ENCODE results near the gene ENTREP1.
"Not testable (repeated sequence)": the region's sequence is repeated elsewhere in the genome, so short reads cannot be mapped to it uniquely, and the experiment has no call there.

The ENTREP1 gene

DNA sequence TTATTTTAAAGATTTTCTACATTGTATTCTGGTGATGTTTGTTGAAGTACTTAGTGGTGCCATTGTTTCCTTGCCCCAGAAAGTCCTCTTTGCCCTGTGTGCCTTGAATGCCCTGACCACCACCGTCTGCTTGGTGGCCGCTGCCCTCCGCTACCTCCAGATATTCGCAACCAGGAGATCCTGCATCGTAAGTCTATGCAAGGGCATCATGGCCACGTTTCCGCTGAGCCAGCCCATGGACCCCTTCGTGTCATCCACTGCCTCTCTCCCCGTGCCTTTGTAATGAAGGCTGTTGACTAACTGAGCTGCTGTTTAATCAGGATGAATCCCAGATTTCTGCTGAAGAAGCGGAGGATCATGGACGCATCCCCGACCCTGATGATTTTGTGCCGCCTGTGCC lies 52.3 kb downstream of the ENTREP1 start:
- DNase-seq: no peak

DNA sequence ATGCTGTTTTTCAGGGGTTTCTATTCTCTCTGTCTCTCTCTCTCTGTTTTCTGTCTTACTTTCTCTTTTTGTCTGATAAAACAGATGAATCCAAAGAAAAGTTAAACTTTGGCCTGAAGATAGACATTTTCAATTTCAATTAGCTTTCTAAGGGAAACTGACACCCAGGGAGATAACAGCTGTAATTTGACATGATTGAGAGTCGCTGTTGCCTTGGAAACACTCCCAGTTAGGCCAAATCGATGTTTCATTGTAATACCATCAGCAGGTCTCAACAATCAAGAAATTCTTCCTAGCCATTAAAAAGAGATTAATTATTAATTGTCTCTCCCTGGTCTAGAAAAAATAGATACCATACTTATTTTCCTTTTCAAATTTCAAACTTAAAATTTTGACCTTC lies 53.0 kb downstream of the ENTREP1 start:
- DNase-seq: no peak

DNA sequence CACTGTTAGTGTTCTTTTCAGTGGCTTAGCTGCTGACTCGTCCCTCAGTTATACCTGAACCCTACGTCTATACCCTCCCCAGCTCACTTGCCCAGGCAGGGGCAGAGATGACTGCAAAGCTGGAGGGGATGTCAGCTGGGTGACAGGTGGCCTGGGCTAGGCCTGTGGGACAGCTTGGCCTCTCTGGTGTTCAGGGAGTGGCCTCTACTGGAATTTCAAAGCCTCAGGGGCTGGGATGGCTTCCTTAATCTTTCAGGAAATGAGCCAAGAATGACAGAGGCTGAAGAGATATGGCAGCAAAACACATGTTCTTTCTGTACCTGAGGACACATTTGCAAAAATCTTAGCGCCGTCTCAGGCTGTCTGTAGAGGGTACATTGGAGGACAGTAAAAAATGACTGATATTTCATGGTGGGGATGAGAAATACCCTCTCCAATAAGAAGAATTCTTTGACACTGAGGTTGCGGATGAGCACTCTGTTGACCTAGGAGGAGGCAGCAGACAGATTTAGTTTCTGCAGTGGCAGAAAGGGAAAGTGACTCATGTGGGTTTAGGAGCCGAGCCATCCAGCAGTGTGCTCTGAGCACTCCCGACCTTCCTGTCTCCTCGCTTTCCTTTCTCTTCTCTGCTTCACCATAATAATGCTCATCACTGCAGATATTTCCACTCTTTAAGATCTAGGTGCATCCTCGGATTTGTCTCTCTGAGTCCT lies 54.4 kb downstream of the ENTREP1 start:
- DNase-seq: no peak

DNA sequence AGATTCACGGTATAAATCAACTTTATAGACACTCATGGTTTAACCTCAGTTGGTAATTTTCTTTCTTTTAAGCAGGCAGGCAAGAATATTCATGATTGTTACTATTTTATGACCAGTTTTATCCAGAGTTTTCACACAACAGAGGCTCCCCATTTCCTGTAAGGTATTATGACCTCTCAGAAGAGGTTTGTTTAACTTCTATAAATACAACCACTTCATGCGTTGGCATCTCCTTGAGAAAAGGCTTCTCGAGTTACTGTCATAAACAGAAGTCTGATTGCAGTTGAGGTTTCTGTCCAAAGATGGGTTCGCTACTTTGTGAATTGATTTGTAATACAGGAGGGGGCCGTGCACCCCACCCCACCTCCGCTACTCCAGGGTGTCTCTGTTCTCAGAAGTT lies 55.3 kb downstream of the ENTREP1 start:
- DNase-seq: no peak

DNA sequence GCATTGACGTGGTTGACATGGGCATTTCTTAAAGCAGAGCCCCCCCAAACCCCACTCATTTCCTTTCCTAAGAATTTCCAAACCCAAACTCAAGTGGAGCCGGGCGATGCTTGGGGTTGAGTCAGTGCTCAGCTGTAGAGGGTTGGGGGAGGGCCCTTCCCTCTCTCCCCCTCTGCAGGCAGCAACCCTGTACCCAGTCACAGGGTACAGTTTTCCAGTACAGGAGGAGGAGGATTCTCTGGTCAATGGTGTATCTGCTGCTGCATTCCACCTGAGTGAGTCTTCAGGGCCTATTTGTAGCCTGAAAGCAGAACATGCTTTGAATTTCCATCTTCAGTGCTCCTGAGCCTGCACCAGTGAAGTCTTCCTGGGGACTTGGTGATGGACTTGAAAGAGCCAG lies 55.8 kb downstream of the ENTREP1 start:
- no peak for DNase-seq

DNA sequence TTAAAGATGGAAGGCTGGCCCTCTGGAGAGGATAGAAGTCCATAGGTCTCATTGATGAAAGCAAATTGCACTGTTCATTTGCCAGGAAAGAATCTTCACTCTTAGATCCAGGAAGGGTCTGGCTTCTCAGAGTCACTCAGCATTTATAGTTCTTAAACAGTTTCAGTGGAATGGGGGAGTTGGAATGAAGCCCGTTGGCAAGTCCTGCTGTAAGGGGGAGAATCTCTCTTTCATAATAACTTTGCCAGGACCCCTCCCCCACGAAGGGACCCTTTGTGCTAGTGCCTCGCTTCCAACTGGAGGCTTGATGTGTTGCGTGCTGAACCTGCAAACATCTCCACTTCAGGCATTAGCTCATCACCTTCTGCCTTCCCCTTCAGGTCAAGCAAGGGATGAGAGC lies 57.1 kb downstream of the ENTREP1 start:
- no peak for DNase-seq

DNA sequence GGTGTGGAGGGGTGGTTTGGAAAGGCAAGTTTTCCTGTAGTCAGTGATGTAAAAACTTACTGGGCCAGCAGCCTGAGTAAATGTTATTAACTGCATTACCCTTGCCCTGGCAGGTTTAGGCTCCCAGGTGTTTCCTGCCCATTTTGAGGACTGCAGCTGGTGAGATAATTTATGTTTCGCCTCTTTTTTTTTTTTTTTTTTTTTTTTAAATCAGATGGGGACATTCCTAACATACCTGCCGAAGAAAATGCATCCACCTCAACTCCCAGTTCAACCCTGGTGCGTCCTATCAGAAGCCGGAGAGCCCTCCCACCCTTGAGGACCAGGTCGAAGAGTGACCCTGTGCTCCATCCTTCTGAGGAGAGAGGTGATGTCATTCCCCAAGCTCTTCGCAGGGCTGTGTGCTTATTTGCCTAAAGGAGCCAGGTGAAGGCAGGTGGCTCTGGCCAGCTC lies 60.6 kb downstream of the ENTREP1 start:
- no peak for DNase-seq

DNA sequence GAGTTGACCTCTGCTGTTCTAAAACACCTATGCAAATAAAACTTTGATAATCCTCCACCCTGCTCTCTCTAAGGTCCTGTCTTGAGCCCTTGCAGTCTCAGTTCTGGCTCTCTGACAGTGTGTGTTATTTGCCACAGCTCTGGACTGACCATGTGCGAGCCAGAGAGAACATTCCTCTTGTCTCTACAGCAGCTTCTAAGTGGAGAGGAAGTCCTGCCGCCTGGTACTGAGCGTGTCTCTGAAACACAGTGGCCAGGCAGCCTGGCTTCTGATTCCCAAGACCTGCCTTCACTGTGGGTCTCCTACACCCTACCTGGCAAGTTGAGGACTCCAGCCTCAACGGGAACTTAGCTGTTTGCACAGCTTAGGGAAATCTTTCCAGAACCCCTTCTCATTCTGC lies 61.6 kb downstream of the ENTREP1 start:
- no peak for DNase-seq

DNA sequence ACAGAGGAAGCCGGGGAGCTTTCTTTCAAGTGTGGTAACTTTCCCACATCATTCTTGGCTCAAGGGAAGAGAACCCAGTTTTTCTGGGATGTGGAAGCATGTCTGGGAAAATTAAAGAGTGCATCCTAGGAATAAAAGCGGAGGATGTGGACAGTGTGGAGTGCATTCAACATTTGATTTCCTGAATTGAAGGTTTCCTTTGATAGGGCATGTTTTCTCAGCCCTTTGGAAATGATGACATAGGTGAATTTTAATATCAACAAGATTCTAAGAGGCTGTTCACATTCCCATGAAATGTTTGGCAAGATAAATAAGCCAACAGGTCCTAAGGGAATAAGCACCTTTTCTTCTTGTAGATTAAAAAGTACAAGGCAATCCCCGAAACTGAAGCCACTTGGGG lies 63.6 kb downstream of the ENTREP1 start:
- DNase-seq: no peak

DNA sequence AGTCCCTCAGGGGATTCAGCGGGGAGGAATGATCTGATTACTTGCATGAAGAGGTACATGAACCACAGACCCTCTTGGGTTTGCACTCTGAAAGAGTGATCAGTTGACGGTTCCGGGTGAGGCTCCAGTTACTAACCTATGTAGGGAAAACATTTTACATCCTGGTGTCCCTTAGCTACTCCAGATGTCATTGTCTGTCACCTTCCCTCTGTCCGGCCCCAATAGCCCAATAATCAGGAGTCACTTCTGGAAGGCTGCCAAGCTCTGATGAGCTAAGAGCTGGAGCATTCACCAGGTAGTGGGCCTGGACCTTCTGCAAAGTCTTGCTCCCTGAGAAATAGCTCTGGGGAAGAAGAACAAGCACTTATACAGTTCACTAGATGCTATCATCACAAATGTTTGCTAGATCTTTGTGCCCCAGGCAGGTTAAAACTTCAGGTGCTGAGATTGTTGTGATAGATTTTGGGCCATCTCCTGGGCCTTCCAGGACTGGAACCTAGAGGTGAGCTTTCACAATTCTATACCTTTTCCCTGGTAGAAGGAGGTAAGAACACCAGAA lies 64.5 kb downstream of the ENTREP1 start:
- no peak for DNase-seq

DNA sequence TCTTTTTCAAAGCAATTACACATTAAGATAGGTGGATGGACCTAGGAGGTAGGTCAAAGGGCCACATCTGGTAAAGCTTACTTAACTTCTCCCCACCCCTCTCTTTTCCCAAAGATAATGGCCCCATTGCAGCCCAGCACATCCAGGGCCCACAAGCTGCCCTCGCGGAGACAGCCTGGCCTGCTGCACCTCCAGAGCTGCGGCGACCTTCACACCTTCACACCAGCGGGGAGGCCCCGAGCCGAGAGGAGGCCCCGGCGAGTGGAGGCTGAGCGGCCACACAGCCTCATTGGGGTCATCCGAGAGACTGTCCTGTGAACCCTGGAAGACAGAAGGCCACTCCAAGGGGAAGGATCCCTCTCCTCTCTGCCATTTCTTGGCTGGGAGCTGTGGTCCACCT lies 66.5 kb downstream of the ENTREP1 start:
- no peak for DNase-seq

DNA sequence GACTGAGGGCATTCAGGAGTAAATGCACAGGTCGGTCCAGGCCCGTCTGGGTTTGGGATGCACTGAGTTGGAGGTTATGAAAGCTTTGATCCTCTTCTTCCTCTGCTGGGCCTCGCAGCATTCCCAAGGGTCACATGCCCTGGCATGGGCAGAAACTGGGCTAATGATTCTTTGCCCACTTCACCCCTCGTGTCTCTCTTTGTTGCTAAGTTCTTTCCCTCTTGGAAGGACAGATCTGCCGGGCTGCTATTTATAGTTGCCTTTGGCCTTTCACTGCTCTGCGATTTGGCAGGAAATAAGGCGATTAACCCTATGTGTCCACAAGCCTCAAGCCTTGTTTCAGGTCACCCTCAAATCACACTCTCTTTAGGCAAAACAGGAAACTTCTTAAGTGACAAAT lies 66.9 kb downstream of the ENTREP1 start:
- no peak for DNase-seq

DNA sequence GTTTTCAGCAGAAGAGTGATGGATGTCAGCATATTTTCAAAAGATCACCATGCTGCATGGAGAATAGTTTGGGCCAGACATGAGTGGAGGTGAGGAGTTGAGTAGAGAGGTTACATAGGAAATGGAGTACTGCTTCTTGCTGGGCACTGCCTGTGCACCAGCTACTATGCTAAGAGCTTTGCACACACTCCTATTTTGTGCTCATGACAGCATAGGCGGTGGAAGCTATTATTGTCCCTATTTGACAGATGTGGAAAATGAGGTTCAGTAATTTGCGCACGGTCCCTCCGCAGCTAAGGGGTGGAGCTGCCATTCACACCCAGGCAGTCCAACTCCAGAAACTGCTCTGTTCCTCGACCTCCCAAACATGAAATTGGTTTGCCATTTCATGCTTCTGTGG lies 67.8 kb downstream of the ENTREP1 start:
- no peak for DNase-seq

DNA sequence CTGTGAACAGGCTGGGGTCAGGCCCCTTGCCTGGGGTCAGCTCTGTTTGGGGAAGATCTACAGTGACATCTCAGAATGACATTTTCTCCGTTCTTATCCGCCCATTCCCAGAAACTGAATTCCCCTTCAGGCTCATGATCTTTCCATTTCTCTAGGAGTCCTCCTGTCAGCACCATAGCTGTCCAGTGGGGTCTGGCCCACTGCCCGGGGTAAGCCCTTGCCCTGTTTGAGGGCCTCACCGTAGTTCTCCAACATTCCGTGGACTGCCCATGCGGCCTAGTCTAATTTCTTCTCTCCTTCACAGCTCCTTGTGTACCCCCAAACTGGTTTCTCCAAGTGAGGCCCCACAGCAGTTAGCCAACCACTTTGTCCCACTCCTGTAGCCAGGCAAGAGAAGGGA lies 68.4 kb downstream of the ENTREP1 start:
- DNase-seq: no peak

DNA sequence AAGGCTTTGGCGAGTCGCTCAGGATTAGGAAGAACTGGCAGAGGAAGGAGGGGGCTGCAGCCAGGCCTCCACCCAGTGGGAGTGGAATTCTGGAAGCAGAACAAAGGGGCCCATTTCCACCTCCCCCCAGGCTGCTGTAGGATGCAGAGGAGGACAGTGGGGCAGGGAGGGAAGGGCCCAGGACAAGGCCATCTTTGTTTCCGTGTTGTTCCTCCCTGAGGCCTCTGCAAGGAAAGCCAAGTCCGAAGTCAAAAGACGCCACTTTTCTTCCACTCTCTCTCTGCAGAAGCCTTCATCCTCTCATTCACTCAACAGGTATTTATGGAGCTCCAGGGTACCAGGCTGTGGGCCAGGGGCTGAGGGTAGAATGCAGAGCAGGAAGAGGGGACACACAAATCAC lies 70.7 kb downstream of the ENTREP1 start:
- no peak for DNase-seq

DNA sequence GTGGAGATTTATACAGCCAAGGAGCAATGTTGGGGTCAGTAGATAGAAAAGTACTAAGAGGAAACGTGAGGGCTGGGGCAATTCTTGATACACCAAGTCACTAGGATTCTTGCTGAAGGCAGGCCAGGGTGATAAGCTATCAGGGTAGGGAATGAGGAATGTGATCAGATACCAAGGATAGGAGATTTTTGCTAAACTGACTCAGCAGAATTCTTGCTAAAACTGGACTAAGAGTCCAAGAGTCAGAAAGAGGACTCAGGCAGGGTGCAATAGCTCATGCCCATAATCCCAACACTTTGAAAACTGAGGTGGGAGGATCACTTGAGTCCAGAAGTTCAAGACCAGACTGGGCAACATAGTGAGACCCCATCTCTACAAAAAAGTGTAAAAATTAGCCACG lies 71.7 kb downstream of the ENTREP1 start:
- no peak for DNase-seq

DNA sequence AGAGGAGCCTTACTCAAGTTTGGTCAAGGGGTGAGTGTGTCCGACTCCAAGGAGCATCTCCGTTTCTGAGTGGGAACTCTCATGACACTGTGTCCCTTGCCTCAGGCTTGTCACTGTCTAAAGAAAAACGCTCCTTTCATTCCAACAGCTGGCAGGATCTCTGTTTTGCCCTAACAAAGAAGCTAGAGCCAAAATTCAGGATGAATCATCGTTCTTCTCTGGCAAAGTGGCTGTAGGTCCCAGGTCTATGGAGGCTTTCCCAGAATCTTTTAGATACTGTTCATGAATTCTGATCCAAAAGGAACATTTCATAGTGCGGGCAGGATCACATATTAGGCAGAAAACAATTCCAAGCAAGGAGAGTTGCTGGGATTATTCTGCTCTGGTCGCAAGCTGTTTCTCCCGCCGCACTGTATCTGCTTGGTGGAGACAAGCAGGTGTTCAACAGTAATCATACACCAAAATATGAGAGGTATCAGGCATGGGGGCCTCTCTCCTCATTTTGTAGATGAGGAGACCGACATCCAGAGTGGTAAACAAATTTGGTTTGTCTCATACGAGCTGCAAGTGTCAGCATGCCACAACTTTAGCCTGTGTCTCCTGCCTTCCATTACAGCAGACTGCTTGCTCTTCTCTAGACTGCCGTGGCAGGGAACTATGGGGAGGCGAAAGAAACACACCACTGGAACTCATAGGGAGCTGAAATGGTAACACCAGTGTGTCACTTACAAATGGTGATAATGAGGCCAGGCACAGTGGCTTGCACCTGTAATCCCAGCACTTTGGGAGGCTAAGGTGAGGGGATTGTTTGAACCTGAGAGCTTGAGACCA lies 72.6 kb downstream of the ENTREP1 start:
- DNase-seq: no peak

DNA sequence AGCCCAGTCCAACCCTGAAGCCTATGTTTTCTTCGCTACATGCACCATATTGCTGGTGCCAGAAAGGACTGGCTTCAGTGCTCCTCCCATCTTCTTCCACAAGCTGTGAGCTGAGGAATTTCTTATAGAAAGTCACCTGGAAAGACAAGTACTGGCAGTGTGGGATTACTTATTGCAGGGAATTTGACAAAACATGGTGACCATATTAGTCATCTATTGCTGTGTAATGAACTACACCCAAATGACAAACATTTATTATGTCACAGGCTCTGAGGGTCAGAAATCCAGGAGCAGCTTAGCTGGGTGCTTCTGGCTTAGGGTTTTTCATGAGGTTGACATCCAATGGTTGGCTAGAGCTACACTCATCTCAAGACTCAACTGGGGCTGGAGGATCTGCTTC lies 75.5 kb downstream of the ENTREP1 start:
- no peak for DNase-seq

DNA sequence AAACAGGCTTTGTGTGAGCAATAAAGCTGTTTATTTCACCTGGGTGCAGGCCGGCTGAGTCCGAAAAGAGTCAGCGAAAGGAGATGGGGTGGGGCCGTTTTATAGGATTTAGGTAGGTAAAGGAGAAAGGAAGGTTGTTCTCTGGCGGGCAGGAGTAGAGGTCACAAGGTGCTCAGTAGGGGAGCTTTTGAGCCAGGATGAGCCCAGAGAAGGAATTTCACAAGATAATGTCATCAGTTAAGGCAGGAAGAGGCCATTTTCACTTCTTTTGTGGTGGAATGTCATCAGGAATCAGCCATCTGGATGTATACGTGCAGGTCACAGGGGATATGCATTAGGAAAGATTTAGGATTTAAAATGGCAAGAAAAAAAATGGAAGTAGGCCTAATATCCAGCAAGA lies 84.9 kb downstream of the ENTREP1 start:
- DNase-seq: not testable (repeated sequence)

DNA sequence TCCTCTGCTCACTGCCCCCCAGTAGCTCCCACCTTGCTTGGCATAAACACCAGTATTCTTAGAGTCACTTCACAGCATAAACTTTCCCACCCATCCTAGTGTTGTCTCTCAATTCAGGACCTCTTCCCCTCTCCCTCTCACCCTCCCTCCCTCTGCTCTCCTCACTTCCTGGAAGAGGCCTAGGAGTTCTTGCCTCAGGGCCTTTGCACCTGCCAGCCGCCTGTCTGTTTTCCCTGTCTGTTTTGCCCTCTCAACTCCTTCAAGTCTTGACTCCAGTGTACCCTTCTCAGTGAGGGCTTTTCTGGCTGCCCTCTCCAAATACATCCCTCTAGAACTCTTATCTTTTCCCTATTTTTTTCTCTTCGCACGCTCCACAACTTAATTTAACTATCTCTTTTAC lies 86.2 kb downstream of the ENTREP1 start:
- DNase-seq: no peak

DNA sequence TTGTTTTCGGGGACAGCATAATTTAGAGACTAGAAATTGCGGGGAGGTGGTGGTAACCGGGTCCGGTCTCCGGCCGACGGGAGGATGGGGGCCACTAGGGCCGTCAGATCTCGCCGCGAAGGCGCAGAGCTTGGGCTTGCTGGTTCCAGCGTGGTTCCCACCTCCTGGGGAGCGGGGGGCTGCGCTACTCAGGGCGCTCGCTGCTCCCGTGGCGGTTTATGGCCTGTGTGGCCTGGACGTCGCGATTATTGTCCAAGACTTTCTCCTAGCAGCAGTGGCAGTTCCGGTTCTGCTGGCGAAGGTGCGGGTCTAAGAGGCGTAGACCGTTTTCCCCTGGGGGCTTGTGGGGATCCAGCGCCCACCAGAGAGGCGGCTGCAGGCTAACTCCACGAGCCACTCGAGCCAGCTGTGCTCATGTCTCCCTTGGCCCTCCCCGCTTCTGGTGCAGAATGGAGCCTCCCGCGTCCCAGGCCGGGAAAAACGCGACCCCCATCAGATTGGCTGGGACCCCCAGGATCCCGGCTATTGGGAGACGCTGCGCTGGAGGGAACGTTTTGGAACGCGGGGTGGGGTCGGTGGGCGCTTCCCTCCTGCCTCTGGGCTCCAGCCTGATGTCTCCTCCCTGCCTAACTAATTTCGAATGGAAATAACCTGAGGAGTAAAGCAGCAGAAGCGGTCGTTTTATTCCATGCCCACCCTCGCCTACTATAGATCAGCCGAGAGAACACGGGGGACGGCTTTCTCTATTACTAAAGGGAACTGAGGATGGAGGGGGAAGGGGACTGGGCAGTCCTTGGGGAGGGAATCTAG lies 87.1 kb downstream of the ENTREP1 start:
- no peak for DNase-seq

DNA sequence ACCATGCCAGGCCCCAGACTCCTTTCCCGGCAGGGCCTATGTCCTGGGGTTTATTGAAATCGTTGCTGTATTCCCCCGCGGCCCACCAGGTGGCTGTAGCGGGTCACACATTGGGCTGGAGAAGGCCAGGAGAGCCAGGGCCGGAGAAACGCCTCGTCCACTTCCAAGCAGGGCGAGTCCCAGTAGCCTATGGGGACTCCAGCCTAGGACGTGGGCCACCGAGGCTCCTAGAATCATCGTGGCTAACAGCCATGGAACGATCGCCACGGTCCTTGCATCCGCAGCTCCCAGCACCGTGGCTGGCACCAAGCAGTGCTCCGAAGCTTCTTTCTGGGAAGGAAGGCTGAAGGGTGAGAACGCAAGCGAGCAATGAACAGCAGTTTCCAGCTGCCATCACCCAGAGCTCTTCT lies 87.7 kb downstream of the ENTREP1 start:
- no peak for DNase-seq

DNA sequence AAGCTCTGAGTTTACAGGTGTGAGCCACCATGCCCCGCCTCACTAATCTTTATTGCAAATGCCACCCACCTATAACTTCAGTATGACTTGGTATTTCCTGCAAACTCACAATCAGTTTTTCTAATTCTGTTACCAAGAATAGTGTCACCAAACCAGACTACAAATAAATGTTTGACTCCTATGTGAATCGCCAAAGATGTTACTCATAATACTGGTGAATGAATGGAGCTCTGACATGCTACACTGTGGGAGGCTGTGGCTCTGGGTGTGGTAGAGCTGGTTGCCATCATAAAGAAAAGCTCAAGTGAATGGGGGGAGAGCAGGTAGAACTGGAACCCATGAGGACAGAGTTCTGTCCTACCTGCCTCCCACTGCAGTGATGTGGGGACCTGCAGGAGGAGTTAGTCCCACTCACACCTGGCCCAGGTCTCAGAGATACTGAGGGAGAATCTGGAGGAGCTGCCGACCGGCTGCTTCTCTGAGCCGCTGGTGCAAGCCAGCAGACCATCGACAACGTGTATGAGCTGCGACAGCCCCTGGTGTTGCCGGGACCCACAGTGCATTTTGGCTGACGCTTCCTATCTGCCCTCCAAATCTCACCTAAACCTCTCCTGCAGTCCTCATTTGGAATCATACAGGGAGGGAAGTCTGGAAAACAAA lies 95.7 kb downstream of the ENTREP1 start:
- DNase-seq: no peak
